SK-MEL-5 (cell line): ENCODE results near the gene KIAA0513. TPM values are rescaled to one million over a fixed set of nuclear protein-coding genes. Genes with fewer than 3 reads are reported as not detected.

Experiments used
- DNase-seq: peaks from one replicate; pipeline ENCODE4 v3.0.0-alpha.2; 2016; ENCODE audit warnings: low read depth, low spot score
- in situ Hi-C: cut with HindIII; loops from 2 replicates; pipeline ENCODE4 v1.10.0; 2016; ENCODE audit warnings: low sequenced_read_pairs, high pct_unique_total_duplicates, low pct_unique_long_range_greater_than_20kb
- total RNA-seq: library from RNA; depleted of rRNA; stranded (reverse); fragments of >200 nt; shearing (Covaris generic); gene quantifications from 2 replicates; pipeline ENCODE4 v1.2.3, GENCODE V29; 2014

The KIAA0513 gene
- total RNA-seq, 1 experiment from 2014 or later: 2.9 TPM

DNA sequence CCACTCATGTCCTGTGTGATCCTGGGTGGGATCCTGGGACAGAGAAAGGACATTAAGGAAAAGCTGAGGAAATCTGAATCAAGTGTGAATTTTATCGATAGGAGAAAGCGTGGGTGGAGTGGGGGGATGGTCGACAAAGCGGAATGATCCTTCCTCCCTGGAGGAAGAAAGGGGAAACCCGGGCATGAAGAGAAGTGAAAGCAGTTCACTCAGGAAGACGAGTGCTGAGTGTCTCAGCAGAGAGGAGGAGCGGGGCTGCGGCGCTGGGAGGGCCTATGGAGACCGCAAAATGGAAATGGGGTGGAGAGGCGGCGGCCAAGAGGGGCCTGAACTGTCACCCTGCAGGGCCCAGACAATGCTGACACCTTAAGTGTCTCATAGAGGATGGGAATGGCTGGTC lies 25.0 kb upstream of the KIAA0513 start:
- in situ Hi-C loops: no loop called here
- DNase-seq: no peak

DNA sequence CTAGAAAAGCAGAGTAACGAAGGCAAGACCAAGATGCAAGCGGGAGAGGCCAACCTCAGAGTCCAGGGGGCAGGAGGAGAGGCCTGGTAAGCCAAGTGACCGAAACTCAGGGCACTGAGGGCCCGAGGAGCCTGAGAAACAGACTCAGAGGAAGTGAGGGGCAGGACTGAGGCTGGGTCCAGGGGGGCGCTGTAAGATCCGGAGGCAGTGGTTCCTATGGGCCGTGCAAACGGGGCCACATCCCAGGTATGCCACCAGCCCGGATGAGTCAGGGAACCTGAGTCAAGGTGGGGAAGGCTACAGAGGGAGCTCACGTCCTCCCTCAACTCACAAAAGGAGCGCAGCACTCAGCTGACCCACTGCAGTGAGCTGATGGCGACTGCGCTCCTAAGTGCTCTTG lies 24.5 kb upstream of the KIAA0513 start:
- in situ Hi-C loops: no loop called here
- no peak for DNase-seq

DNA sequence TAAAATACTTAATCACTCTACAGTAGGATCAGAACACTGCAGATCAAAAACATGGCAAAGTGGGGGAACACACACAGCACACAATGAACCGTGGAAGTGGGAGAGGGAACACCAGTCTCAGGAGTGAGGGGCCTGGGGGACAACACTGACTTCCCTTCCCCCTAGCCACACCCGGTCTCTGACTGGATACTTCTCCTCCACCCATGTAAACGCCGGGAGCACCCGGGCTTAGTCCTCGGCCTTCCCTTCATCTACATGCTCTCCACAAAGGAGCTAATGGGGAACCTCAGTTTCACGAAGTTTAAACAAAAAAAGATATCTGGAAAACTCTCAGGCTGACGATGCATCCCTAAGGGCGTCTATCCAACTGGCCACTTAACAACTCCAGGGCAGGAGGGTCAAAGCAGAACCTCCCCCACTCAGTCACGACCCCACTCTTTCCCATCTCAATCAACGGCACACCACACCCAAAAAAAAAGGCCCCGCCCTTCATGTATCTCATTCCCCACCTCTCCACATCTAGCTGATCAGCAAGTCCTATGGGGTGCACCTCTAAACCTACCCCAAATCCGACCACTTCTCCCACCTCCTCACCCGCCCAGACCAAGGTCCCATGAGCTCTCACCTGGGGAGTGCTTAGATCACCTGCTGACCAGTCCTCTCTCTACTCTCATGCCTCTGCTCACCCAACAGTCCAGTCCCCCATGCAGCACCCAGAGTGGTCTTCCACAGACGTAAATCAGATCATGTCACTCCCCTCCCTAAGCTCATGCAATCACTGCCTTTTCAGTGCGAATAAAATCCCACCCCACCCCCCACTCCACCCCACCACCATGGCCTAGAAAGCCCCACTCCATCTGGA lies 23.6 kb upstream of the KIAA0513 start:
- no peak for DNase-seq
- in situ Hi-C loops: no loop called here

DNA sequence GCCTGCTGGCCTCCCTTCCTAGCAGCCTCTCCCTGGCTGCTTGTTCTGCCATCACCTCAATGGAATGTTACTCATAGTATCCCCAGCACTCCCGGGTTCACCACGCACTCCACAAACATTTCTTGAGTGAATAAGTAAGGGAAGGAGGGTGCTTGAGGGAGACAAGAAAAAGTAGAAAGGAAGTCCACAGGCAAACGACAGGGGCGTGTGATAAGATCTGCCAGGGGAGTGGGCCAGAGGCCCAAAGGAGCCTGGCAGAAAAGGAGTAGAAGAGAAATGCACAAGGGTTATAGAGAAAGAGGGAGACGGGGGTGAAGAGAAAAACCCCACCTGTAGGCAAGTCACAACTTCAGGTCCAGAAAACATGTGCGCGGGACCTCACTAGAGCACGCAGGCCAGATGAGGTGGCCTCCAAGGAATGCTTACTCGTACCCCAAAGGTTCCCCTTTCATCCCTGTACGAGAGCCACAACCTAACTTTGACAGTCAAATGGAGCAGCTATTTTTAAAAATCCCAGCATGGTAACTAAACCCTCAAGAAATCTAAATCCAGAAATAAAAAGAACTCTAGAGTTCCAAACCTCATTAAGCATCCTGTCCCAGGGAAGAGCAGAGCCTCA lies 22.9 kb upstream of the KIAA0513 start:
- DNase-seq: no peak
- in situ Hi-C loops: no loop called here

DNA sequence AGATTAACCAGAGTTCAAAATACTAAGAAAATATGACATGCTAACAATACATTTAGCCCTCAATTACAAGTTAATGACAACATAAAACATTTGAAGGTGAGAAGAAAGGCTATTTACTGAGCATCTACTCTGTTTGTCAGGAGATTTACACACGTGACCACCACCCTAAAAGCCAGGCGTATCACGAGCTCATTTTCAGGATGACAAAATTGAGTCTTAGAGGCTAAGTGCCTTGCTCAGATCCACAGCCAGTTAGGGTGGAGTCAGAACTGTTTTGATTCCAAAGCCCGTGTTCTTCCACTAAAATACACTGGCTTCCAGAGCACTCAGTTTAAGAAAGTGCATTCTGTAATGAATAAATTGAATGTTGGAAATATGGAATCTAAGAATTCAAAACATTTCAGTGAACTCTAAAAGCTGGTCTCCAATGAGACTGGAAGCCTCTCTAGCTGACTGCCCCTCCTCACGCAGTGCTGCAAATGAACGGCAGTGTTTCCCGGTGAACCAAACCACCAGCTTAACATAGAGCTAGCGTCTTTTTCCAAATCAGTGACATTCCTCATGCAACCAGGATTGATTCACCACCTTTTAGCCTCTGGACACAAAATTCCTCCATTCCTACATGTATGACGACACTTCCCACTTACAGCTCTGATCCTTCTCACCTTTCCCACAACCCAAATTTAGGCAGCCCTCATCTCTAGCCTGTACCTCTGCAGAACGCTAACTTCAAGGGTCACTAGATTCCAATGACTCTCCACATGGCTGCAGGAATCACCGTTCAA lies 22.1 kb upstream of the KIAA0513 start:
- DNase-seq: peak; percentile 43
- in situ Hi-C loops: no loop called here

DNA sequence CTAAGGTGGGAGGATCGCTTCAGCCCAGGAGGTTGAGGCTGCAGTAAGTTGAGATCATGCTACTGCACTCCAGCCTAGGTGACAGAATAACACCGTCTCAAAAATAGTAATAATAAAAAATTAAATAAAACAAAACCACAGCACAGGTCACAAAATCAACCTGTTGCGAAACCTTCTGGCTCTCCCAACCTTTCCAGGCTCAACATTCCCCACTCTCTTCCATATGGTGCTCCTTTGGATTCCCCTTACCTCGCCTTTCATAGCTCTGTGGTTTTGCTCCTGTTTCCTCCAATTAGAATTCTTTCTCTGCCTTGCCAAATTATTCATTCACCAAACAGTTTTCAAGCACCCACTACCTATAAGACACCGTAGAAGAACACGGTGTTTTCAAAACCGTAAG lies 21.0 kb upstream of the KIAA0513 start:
- in situ Hi-C loops: no loop called here
- no peak for DNase-seq

DNA sequence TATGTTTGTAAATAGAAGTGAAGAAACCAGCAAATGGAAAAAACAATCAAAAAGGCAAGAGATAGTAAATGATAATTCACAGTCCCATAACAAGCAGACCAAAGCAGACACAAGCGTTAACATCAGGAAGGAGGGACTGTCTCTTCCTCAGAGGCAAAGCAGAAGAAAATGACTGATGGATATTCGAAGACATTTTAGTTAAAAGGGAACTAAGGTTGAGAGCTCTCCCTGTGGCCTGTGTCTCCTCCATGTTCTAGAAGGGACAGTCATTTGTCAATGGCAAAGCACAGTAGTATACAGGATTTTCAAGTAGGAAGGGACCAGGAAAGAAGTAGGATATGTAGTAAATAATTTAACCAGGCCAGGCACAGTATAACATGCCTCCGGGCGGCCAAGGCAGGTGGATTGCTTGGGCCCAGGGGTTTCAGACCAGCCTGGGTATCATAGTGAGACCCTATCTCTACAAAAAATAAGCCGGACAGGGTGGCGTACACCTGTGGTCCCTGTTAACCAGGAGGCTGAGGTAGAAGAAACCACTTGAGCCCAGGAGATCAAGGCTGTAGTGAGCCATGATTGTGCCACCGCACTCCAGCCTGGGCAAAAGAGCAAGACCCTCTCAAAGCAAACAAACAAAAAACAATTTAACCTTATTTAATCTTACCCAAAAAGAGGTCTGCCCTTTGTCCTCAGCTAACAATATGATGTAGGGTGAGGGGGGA lies 19.9 kb upstream of the KIAA0513 start:
- in situ Hi-C loops: no loop called here
- DNase-seq: no peak

DNA sequence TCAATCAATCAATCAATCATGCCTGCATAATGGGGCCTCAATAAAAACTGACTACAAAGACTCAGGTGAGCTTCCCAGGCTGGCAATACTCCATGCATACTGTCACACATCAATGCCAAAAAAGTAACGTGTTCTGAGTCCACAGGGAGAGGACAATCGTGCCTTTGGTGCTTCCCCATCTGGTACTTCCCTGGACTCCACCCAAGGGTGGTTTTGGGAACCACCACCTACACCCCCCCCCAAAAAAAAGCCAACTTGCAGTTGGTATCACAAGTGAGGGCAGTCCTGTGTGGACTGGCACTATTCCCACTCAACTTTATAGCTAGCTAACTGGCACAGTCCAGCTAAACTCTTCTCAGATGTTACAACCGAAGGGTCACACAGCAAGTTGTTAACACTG lies 19.3 kb upstream of the KIAA0513 start:
- no peak for DNase-seq

DNA sequence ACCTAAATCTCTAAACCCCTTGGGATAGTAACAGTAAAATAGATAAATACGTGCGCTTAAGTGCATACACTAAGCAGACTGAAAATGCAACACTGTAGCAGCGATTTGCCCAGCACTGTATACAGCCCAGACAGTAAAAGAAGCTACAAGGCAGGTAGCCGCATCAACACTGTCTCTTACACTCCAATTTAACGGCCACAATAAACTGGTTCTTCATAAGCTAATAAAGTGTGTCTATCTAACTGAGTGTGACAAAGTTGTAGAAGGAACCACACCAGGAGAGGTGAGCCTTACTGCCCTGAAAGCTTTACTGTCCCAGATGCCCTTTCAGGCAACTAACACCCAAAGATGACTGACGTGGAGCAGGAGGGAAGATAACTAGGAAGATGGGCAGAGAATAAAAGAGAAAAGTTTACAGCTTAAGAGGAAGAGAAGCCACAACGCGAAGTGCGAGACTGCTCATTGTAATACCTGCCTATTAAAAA lies 17.1 kb upstream of the KIAA0513 start:
- no peak for DNase-seq
- in situ Hi-C loops: no loop called here

More for the DNA sequence above, 19.3 kb upstream of the KIAA0513 start:
- in situ Hi-C loops: no loop called here

DNA sequence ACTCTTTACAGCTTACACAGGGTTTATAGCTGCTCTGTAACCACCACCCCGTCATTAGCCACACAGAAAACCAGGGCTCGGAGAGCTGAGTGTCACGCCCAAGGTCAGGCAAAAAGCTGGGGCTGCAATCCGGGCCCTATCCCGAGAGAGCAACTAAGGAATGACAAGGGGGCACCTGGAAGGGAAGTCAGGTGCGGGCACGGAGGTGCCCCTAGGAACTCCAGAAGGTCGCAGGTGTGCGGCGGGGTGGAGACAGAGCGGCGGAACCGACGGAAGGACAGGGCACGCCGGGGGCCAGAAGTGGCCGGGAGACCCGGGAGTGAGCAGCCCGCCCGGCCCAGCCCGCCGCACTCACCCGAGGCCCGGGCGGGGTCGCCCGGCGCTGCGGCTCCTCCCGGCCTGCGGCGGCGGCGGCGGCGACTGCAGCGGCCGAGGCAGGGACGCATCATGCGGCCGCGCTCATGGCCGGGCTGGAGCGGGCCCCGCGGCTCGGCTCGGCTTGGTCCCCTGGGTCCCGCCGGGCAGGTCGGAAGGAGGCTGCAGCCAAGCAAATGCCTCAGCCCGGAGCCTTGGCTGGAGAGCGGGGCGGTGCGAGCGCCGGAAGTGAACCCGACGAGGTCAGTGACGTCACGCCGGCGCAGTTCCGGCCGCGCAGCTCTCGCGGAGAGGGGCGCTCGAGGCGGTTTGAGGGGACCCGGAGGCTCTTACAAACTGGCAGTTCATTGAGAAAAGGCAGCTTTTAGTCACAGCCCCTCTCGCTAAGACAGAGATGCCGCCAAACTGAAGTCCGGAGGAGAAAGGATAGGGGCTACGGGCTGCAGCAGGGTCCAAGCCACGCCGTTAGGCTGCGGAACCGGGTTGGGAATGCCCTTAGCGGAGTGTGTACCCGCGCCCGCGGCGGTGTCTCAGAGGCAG lies 16.4 kb upstream of the KIAA0513 start, which contains the start of gene ZDHHC7:
ZDHHC7 (minus strand) TSS at position 605 of the 915 bp plus-strand sequence. CDS start 20,917 bp downstream, outside the sequence.
- in situ Hi-C loops: no loop called here

DNA sequence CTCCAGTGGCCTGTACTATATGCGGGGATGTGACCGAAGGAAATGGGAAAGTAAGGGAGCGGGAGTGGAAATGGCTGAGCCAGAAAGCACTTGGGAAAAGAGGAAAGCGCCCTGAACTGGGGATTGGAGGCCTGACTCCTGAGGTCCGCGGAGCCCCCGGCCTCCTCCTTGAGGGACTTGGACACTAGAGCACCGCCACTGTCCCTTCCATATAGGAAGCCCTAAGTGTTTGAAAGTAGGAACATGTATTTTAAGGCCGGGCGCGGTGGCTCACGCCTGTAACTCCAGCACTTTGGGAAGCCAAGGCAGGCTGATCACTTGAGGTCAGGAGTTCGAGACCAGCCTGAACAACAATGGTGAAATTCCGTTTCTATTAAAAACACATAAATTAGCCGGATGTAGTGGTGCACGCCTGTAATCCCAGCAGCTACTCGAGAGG lies 15.7 kb upstream of the KIAA0513 start:
- in situ Hi-C loops: no loop called here
- DNase-seq: no peak

More for the DNA sequence above, 16.4 kb upstream of the KIAA0513 start, which contains the start of gene ZDHHC7:
- DNase-seq: peak; percentile 75

DNA sequence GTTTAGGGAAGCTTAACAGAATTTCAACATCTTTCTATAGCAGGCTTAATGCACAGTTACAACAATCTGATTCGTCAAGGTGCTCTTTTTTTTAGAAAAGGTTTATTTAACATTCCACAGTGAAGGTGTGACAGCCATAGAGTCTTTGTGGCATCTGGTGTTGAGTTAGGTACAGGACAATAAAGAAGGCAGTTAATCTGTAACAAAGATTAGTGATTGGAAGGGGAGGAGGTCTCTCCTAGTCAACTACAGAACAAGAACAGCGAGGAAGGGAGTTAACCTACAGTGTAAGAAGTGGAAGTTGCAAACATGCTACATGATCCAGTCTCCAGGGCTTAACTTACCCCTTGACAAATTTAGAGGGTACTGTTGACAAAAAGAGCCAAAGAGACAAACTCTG lies 13.3 kb upstream of the KIAA0513 start:
- no peak for DNase-seq
- in situ Hi-C loops: no loop called here

DNA sequence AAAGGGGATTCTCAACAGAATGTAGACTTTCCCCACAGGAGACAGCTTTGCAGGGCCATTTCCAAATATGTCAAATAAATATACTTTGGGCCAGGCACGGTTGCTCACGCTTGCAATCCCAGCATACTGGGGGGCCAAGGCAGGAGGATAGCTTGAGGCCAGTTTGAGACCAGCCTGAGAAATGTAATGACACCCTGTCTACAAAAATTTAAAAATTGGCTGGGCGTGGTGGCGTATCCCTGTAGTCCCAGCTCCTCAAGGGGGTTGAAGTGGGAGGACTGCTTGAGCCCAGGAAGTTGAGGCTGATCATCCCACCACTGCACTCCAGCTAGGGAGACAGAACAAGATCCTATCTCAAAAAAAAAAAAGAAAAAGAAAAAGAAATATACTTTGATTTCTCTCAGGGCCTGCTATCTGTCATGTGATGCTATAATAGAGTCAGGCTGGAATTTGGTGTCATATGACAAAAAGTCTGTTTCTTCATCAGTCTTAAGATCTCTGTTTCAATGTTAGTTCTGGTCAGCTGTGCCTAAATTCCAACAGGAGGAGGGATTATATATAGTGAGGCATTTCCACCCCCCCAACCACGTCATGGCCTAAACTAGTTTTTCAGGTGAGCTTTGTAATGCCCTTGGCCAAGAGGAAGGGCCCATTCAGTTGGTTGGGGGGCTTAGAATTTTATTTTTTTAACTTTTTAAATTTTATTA lies 12.0 kb upstream of the KIAA0513 start:
- in situ Hi-C loops: no loop called here
- no peak for DNase-seq

DNA sequence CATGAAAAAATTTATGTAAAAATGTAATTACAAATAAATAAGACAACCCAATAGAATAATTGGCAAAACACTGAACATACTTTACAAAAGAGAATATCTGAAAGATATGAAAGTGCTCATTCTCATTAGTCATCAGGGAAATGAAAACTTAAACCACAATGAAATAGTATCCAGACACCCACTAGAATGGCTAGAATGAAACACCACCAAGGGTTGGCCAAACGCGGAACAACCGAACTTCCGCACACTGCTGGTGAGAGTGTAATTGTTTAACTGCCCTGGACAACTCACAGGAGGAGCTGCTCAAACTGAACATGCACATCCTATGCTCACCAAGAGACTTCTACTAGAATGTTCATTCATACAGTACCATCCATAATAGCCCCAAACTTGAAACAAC lies 10.4 kb upstream of the KIAA0513 start:
- DNase-seq: no peak
- in situ Hi-C loops: no loop called here

DNA sequence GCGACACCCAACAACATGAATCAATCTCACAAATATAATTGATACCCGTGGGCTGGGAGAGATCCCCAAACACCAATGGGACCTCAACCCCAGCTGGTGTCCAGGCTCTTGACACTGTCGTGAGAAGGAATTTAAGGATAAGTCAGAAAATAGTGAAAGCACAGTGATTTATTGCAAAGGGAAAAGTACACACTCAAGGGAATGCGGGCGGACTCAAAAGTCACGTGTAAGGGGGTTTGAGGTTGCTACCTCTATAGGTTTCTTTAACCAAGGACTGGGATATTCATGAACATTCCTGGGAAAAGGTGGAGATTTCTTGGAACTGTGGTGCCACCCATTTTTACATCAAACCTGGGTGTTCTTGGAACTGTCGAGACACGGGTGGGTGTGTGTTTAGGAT lies 10.0 kb upstream of the KIAA0513 start:
- DNase-seq: no peak
- in situ Hi-C loops: no loop called here
